Motor neuron (in vitro differentiated cells): ENCODE results near the gene MAGI2. TPM values are rescaled to one million over a fixed set of nuclear protein-coding genes. Genes with fewer than 3 reads are reported as not detected.
A peak's percentile ranks its signal among the peaks of the same experiment; 100 is the strongest.
"Not testable (repeated sequence)": the region's sequence is repeated elsewhere in the genome, so short reads cannot be mapped to it uniquely, and the experiment has no call there.

Experiments
- ATAC-seq, 8 experiments: fragments of 200-7000 bp; cut with Tn5 transposase; replicated peaks in 6 of 8; 2 replicates each; pipeline ENCODE4 v1.8.0; 2021; ENCODE audit warnings: mild to moderate bottlenecking in 8 of 8, moderate library complexity in 8 of 8
- H3K27ac ChIP-seq, 2 donors: fragments of 250-450 bp; sonication (Bioruptor Pico); 2 replicates each; pipeline ENCODE4 v1.9.0; 2021; ENCODE audit warnings: antibody characterized with exemption in 2 of 2, mild to moderate bottlenecking in 2 of 2, moderate library complexity in 1 of 2
- H3K4me1 ChIP-seq, 2 donors: fragments of 250-450 bp; sonication (Bioruptor Pico); replicated peaks in 1 of 2; 2 replicates each; pipeline ENCODE4 v1.6.1; 2021; ENCODE audit warnings: antibody characterized with exemption in 2 of 2, mild to moderate bottlenecking in 2 of 2, moderate library complexity in 1 of 2
- H3K4me3 ChIP-seq, 5 donors: fragments of 250-450 bp; sonication (Bioruptor Pico); 2 replicates each; pipeline ENCODE4 v1.9.0; 2021; ENCODE audit warnings: antibody characterized with exemption in 5 of 5, mild to moderate bottlenecking in 5 of 5, moderate library complexity in 4 of 5
- WGBS, 10 experiments: fragments of 450-650 bp; shearing (Covaris generic); methylation state at CpG; one replicate each; pipeline ENCODE4 v1.0.0; 2022; 5-methylcytosine and 5-hydroxymethylcytosine counted together
- in situ Hi-C, 9 experiments: fragments of 400-800 bp; cut with MboI; loops; one replicate each; pipeline ENCODE4 v1.15.0; 2021; ENCODE audit warnings: low sequenced_read_pairs in 9 of 9, low pct_unique_long_range_greater_than_20kb in 2 of 9; ENCODE audit not compliant: unreplicated experiment in 9 of 9
- total RNA-seq, 8 experiments: library from RNA; unstranded; fragments of 300-600 nt; gene quantifications; 2 replicates each; pipeline versions ENCODE4 v1.2.3 to v1.2.4, GENCODE V29; 2022

The MAGI2 gene
- total RNA-seq, 8 experiments from 2014 or later, result 8.8 to 81.9 (median 28.2) TPM

DNA sequence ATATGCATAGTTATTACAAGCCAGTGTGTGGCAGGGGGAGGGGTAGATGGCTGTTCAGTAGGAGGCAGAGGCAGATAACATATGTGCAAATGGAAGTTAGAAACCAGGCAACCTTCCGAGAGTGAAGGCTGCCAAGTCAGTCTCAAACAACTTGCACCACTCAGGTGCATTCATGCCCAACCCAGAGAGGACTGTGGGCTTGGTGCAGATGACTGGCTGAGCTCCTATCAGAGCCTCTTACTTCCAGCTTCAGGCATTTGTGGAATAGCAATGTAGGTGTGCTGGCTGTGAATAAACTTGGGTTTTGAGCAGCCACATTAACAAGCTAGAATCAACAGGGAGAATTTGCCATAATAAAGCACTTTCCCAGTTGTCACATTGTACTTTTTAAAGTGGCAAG, 865.1 kb downstream of the MAGI2 start:
- no peak overlapping the region for H3K27ac ChIP-seq
- H3K4me3 ChIP-seq, result no peak overlapping the region
- H3K4me1 ChIP-seq, result no peaks in the 10 kb centered on the region
- WGBS, 10 experiments, result 40 to 57% (median 40%) methylated on average over 1 of the region's 1 CpG; no CpG with 5 or more reads in 6 of the 10 experiments
- no peak for ATAC-seq
- in situ Hi-C loops, result loop anchor here in 1 of 9 experiments (25.0 kb wide), 2 partner anchors 324 to 599 kb away; no protein-coding TSS in a partner anchor

DNA sequence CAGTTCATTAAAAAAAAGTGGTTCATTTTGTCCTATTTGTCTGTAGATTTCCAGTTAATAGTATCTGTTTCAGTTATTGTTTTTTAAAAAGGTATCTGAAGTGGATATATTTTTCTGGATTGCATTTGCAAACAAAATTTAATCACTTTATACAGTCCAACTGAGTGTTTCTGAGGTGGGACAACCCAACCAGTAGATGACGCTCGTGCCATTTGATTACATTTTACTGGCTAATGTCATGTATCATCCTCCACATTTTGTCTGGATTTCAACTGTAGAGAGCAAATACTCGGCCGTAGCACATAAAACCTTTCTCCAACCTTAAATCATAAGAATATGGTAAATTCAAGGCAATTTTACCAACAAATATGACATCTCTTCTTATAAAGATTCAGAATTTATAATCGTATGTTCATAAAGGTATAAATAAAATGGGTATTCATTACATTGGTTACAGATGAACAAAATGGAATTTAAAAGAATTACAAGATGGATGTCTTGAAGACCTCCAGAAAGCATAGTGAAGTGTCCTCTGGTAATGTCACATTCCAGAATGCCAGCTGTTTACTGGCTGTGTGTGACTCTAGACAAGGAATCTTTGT, 865.9 kb downstream of the MAGI2 start:
- Histone ChIP-seq H3K4me3 (no peak overlapping the region), H3K4me1 (no peaks in the 10 kb centered on the region), H3K27ac (no peak overlapping the region)
- 36 to 95% (median 58%) methylated on average over 3 to 5 of the region's 5 CpGs; no CpG with 5 or more reads in 2 of the 10 experiments for WGBS, 10 experiments
- ATAC-seq, result peak in 3 of 8 experiments; percentile 56 to 74 (median 71)
- in situ Hi-C loops, result loop anchor here in 1 of 9 experiments (25.0 kb wide), 2 partner anchors 325 to 600 kb away; no protein-coding TSS in a partner anchor

DNA sequence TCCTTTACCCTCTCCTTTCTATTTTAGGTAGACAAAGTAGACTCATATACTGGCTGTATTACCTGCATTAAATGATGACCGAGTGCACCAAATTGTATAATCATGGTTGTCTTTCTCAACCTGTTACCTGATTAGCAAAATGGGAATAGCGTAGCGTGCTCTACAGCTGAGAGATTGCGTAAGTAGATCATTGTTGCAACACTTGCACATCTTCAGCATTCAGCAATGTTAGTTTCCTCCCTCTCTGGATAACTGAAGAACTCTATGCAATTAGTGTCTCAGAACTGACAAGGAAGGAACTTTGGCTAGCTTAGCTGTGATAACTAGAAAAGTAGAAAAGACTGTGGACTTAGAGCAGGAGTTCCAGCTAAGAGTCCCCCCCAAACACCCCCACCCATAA, 867.5 kb downstream of the MAGI2 start:
- peak in 2 of 8 experiments; percentile 18 to 54 for ATAC-seq
- Histone ChIP-seq H3K27ac (no peak overlapping the region), H3K4me1 (no peaks in the 10 kb centered on the region), H3K4me3 (no peak overlapping the region)
- WGBS, 10 experiments, result 70 to 100% (median 100%) methylated on average over 1 to 4 of the region's 4 CpGs; no CpG with 5 or more reads in 1 of the 10 experiments
- in situ Hi-C loops, result loop anchor here in 1 of 9 experiments (25.0 kb wide), 2 partner anchors 326 to 601 kb away; no protein-coding TSS in a partner anchor

DNA sequence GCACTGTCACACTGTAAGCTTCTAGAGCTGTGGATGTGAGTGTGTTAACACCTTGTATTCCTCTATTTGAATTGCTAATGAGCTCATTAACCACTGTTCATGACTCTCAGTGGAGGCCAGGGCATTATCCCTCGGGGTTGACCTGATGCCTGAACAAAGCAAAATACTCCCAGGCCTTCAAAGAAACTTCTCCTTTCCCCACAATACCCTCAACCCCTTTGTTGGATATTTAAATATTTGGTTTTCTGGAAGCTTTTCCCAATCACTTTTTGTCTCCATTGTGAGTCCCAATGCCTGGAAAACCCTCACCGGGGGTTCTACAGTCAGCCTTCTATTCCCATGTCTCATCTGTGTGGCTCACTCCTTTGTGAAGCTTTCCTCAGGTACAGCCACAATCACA, 874.8 kb downstream of the MAGI2 start:
- ATAC-seq, result peak; percentile 38 to 94 (median 72)
- in situ Hi-C loops, result loop anchor here in 1 of 9 experiments (25.0 kb wide), 2 partner anchors 334 to 609 kb away; no protein-coding TSS in a partner anchor
- 0 to 100% (median 17%) methylated on average over 1 to 2 of the region's 2 CpGs for WGBS, 10 experiments
- Histone ChIP-seq H3K27ac (no peak overlapping the region), H3K4me1 (peaks cover 0 to 4% of the 10 kb centered on the region in 2 donors), H3K4me3 (no peak overlapping the region)

DNA sequence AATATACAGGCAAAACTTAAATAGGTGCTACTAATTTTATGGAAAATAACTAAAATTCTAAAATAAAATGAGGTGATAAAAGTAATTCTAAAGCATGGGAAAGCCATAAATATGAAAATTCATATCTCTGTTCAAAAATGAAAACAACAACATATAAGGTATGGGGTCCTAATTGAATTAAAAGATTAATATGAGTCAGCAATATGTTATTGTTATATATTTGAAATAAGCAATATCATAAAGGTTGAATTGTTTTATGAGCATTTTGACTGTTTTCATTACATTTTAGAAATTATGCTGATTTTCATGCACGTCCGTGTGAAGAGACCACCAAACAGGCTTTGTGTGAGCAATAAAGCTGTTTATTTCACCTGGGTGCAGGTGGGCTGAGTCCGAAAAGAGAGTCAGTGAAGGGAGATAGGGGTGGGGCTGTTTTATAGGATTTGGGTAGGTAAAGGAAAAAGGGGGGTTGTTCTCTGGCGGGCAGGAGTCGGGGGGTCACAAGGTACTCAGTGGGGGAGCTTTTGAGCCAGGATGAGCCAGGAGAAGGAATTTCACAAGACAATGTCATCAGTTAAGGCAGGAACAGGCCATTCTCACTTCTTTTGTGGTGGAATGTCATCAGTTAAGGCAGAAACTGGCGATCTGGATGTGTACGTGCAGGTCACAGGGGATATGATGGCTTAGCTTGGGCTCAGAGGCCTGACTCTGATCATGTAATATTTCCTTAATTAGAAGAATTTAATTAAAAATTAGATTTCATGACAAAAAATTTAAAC, 876.1 kb downstream of the MAGI2 start:
- ATAC-seq, H3K4me1 ChIP-seq, H3K4me3 ChIP-seq, H3K27ac ChIP-seq: not testable (repeated sequence)
- WGBS, 10 experiments, result 67 to 100% (median 85%) methylated on average over 1 to 4 of the region's 7 CpGs; no CpG with 5 or more reads in 4 of the 10 experiments
- in situ Hi-C loops, result loop anchor here in 1 of 9 experiments (25.0 kb wide), 2 partner anchors 335 to 610 kb away; no protein-coding TSS in a partner anchor

DNA sequence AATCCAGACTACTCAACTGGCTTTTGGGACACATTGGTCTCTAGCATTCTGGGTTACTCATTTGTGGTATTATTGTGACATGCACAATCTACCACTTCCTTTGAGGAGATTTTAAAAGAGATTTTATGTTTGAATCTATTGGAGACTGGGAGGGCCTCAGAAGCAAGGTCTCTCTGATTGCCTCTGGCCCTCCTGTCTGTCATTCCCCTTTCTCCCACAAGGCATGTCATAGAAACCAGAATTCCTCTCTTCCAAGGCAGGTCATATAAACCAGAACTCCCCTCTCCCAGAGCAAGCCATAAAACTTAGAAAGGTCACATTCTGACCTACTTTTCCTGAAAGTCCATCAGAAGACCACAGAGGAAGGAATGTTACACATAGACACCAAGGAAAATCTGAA, 877.2 kb downstream of the MAGI2 start:
- peak in 1 of 8 experiments; percentile 8 for ATAC-seq
- in situ Hi-C loops, result loop anchor here in 1 of 9 experiments (25.0 kb wide), 2 partner anchors 336 to 611 kb away; no protein-coding TSS in a partner anchor
- no peak overlapping the region for H3K27ac ChIP-seq

DNA sequence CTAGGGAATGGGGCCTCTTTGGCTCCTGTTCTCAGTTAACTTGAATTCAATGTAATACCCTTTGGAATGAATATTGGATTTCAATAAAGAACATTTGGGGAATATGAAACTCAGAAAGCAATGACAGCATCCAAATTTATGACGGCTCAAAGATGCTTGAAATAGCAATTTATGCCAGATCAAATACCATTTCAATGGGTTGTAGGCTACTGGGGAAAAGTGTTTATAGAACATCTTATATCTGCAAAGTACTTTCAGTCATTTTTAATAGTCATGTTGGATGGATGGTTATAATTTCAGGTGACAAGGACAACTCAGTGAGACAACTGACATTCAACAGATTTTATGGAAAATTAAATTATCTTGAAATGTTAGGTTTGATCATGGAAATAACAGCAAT, 882.2 kb downstream of the MAGI2 start:
- Histone ChIP-seq H3K4me1 (peaks cover 0 to 15% of the 10 kb centered on the region in 2 donors), H3K27ac (no peak overlapping the region), H3K4me3 (no peak overlapping the region)
- no peak for ATAC-seq
- WGBS, 10 experiments, result 9 to 100% (median 29%) methylated on average over 1 of the region's 1 CpG; no CpG with 5 or more reads in 4 of the 10 experiments
- in situ Hi-C loops, result no loop called here

More for the DNA sequence above, 877.2 kb downstream of the MAGI2 start:
- peaks cover 4% of the 10 kb centered on the region in 2 donors for H3K4me1 ChIP-seq
- no peak overlapping the region for H3K4me3 ChIP-seq

DNA sequence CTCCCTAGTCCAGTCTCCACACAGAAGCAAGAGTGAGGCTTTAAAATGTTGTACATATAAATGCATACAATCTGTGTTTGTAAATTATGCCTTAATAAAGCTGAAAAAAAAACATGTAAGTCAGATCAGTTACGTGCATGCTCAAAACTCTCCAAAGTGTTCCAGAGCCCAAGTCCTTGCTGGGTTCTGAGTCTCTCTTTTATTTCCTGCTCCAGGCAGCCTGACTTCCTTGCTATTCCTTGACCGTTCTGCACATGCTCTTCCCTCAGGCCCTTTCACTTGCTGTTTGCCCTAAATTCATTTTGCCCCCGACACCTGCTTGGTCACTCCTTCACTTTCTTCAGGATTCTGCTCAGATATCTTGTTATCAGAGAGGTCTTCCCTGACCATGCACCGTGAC, 884.8 kb downstream of the MAGI2 start:
- no peak for ATAC-seq
- no peak overlapping the region for H3K4me3 ChIP-seq
- no peak overlapping the region for H3K27ac ChIP-seq
- WGBS, 10 experiments, result 67 to 100% (median 100%) methylated on average over 1 to 4 of the region's 4 CpGs
- in situ Hi-C loops, result no loop called here
- H3K4me1 ChIP-seq, result peaks cover 6 to 21% of the 10 kb centered on the region in 2 donors

DNA sequence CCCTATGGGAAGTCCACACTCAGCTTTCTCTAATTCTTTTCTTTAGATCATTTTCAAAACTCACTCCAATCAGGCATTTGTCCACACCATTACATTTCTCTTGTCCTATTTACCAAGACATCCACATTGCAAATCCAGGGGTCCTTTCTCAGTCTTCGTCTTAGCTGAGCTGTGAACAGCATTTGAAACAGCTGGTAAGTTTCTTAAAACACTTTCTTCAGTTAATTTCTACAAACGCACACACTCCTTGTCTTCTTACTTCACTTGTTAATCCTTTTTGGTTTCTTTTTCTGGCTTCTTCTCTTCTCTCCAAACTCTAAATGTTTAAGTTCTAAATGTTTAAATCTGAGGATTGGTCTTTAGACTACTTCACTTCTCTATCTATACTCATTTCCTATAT, 885.6 kb downstream of the MAGI2 start:
- peaks cover 15 to 30% of the 10 kb centered on the region in 2 donors for H3K4me1 ChIP-seq
- in situ Hi-C loops, result no loop called here
- no peak for ATAC-seq
- H3K4me3 ChIP-seq, result no peak overlapping the region
- WGBS, 10 experiments, result 57 to 94% (median 76%) methylated on average over 1 to 2 of the region's 2 CpGs; no CpG with 5 or more reads in 1 of the 10 experiments
- H3K27ac ChIP-seq, result no peak overlapping the region

DNA sequence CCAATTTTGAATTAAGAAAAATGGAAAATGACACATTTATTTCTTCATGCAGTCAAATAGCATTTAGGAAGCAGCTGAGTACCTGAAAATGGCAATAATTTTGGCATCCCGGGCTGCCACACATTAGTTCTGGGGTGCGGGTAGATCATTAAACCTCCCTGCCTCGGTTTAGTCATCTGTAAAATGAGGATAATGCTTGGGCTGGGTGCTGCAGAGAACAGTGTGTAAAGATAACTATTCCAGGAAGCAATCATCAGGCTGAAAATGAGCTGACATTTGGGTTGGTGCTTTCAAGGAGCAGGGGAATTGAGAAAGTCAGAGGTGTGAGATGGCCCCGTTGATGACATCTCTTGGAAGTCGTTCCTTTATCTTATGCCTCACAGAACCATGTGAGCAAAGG, 887.7 kb downstream of the MAGI2 start:
- H3K4me3 ChIP-seq, result no peak overlapping the region
- H3K4me1 ChIP-seq, result peaks cover 28 to 37% of the 10 kb centered on the region in 2 donors
- H3K27ac ChIP-seq, result peak overlapping the region in 1 of 2 donors; percentile 57
- in situ Hi-C loops, result no loop called here
- 43 to 100% (median 81%) methylated on average over 1 to 5 of the region's 5 CpGs; no CpG with 5 or more reads in 1 of the 10 experiments for WGBS, 10 experiments
- ATAC-seq, result no peak

DNA sequence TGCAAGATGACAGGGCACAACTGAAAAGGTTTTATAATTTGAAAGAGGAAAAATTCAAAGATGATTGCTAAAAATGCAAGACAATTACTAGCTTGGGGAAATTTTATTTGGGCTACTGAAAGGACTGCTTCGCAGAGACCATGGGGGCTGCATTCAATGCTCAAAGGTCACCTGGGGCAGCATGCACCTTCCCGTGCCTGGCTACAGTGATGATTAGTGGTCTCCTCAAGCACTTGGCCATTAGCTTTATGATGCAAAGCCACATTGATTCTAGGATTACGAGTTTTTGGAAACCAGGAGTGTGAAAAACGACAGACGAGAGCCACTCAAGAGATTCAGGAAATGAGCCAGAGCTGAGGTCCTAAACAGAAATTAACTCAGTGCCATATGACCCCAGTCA, 890.3 kb downstream of the MAGI2 start:
- no peak for ATAC-seq
- in situ Hi-C loops, result no loop called here

DNA sequence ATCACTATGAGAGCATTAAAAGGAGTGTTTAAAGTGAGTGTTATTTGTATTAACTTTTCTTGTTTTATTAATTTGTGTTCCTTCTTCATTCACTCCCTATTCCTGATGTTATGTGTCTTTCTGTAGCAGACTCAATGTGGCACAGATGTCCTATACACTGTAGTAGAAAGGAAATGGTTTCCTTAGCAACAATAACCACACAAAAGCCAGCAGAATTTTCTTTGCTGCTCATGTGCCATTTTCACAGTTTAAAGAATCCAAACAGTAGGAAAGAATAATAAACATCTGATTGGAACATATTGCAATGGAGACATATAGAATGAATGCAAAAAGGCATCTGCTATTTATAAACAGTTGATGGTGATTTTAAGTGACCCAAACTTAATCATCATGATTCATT, 891.3 kb downstream of the MAGI2 start:
- H3K4me1 ChIP-seq, result peaks cover 33 to 46% of the 10 kb centered on the region in 2 donors
- ATAC-seq, result peak in 5 of 8 experiments; percentile 30 to 63 (median 50)
- no peak overlapping the region for H3K4me3 ChIP-seq
- no peak overlapping the region for H3K27ac ChIP-seq
- in situ Hi-C loops, result no loop called here

More for the DNA sequence above, 890.3 kb downstream of the MAGI2 start:
- 10 to 64% (median 33%) methylated on average over 1 to 5 of the region's 5 CpGs; no CpG with 5 or more reads in 4 of the 10 experiments for WGBS, 10 experiments
- H3K4me1 ChIP-seq, result peaks cover 33 to 46% of the 10 kb centered on the region in 2 donors
- no peak overlapping the region for H3K27ac ChIP-seq
- no peak overlapping the region for H3K4me3 ChIP-seq

DNA sequence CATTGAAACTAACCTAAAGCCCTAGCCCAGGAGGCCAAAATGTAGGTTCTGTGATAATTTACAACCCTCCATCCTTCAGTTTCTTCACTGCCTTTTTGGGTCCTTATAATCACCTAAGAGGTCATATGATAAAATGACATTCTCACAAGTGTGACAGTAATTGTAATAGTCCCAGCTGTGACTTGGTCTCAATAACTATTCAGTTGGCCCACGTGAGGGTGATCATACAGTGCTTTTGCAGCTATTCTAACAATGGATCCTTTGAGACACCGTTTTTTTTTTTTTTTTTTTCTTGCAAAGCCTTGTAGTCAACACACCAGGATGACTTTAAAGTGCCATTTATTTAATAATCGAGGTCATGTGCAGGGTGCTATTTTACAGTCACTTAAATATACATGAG, 894.9 kb downstream of the MAGI2 start:
- H3K4me1 ChIP-seq, result peaks cover 26 to 30% of the 10 kb centered on the region in 2 donors
- WGBS, 10 experiments, result 25 to 79% (median 41%) methylated on average over 1 to 3 of the region's 3 CpGs; no CpG with 5 or more reads in 1 of the 10 experiments
- H3K4me3 ChIP-seq, result no peak overlapping the region
- no peak overlapping the region for H3K27ac ChIP-seq
- peak in 5 of 8 experiments; percentile 39 to 80 (median 73) for ATAC-seq
- in situ Hi-C loops, result no loop called here
